ENCODE data around the gene KLHDC7B. TPM values are rescaled to one million over a fixed set of nuclear protein-coding genes. Genes with fewer than 3 reads are reported as not detected.
A peak's percentile ranks its signal among the peaks of the same experiment; 100 is the strongest.

Gene KLHDC7B
- polyA plus RNA-seq, 3 donors from 2014 or later, result 2.4 to 8.1 (median 4.5) TPM

DNA sequence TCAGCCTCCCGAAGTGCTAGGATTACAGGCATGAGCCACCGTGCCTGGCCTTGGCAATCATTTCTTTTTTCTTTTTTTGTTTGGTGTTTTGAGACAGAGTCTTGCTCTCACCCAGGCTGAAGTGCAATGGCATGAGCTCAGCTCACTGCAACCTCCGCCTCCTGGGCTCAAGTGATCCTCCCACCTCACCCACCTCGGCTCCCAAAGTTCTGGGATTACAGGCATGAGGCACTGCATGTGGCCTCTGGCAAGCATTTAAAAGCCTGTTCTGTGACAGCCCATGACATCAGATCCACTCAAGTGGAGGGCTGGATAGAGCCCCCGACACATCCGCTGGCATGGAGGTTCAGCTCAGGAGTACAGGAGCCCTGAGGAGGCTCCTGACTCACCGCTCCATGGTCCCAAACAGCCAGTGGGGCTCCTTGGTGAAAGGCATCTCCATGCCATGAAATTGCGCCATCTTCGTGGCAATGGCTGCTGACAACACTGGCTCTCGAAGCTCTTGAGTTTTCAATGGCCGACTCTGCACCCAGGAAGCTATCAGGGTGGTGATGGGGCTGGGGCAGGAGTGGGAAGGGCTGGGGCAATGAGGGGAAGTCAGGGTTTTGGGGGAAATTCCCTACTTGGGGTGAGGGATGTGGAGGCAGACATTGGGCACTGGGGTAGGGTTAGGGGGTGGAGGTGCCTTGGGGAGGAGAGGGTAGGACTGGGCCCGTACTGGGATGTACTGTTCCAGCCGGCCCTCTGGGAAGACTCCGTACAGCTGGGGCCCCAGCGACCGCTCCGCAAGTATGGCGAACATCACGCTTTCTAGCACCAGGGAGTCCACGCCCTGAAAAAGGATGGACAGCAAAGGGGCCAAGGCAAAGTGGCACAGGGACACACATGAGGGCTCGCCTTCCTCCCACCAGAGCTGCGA lies 35.6 kb downstream of the KLHDC7B start:
- no peak for DNase-seq
- peaks cover 0 to 4% (median 3%) of the 10 kb centered on the region in 3 donors for H3K36me3 Mint-ChIP-seq
- H3K27ac Mint-ChIP-seq, result peak overlapping the region; percentile 74 to 89 (median 84)
- H3K9me3 Mint-ChIP-seq, result no peaks in the 10 kb centered on the region
- H3K27me3 Mint-ChIP-seq (ENCODE audit: low read depth in 3 of 3), result peaks cover 0 to 7% (median 6%) of the 10 kb centered on the region in 3 donors
- peaks cover 13 to 36% of the 10 kb centered on the region in 2 donors for H3K4me1 Mint-ChIP-seq
- H3K4me3 Mint-ChIP-seq, result peak overlapping the region; percentile 80 to 84 (median 84)

DNA sequence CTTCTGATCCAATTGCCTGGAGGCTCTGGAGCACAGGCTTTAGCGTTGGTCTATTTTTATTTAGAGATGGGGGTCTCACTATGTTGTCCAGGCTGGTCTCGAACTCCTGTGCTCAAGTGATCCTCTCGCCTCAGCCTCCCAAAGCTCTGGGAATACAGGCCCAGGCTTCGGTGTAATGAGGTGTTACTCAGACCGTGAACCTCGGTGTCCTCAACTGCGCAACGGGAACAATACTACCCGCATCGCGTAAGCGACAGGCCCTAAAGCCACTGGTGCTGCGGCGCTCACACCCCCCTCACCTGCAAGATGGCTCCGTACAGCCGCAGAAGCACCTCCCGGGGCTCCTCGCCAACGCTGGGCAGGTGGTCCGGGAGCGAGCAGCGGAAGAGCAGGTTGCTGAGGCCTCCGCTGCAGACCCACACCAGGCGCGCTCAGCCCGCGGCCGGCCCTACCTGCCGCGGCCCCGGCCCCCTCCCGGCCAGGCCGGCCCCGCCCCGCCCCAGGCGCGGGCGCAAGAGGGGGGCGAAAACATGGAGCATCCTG lies 36.3 kb downstream of the KLHDC7B start:
- Mint-ChIP-seq H3K27me3 (ENCODE audit: low read depth in 3 of 3) (peaks cover 0 to 7% (median 6%) of the 10 kb centered on the region in 3 donors), H3K4me3 (peak overlapping the region; percentile 84 to 94 (median 93)), H3K4me1 (peaks cover 13 to 34% of the 10 kb centered on the region in 2 donors), H3K27ac (peak overlapping the region; percentile 74 to 97 (median 84)), H3K36me3 (peaks cover 0 to 3% (median 3%) of the 10 kb centered on the region in 3 donors), H3K9me3 (no peaks in the 10 kb centered on the region)
- no peak for DNase-seq

DNA sequence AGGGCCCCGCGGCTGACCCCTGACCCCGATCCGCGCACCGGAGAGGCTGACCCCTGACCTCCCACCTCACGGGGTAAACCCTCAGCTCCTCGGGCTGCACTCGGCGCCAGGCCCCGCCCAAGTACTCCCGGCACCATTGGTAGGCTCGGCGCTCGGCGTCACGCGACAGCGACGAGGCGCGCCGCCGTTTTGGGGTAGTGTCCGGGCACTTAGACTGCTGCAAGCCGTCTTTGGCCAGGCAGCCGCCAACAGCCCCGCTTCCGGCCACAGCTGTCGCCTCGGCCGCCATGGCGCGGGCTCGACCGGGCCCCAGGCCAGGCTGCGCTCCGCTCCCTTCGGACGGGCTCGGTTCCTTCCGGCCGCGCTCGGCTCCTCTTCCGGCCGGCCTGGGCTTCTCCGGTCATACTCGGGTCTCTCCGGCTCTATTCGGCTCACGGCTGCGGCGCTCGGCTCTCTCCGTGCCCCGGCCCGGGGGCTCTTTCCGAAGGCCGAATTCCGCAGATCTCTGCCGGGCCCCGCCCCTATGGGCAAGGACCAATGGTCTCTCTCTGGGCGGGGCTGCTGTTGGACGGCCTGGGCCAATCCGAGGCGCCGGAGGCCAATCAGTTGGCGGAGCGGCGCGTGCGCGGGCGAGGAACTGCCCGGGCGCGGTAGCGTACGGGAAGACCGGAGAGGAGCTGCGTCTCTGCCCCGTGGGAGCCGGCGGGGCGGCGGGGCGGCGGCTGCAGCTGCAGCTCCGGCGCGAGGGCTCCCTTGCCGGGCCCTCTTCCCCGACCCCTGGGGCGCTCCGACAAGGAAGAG lies 37.0 kb downstream of the KLHDC7B start, which contains the start of gene CHKB:
TSS of gene CHKB (minus strand) at position 357 of the 801 bp plus-strand sequence. CDS start at position 289, 68 bp downstream.
- H3K36me3 Mint-ChIP-seq, result peaks cover 0 to 3% (median 3%) of the 10 kb centered on the region in 3 donors
- H3K9me3 Mint-ChIP-seq, result no peaks in the 10 kb centered on the region
- H3K4me1 Mint-ChIP-seq, result peaks cover 8 to 28% of the 10 kb centered on the region in 2 donors
- DNase-seq, result peak; percentile 99
- peak within 1 kb of the TSS; percentile 83 to 97 (median 93) for H3K27ac Mint-ChIP-seq
- peak within 1 kb of the TSS; percentile 86 to 94 (median 93) for H3K4me3 Mint-ChIP-seq
- peaks cover 0 to 7% (median 4%) of the 10 kb centered on the region in 3 donors for H3K27me3 Mint-ChIP-seq (ENCODE audit: low read depth in 3 of 3)

DNA sequence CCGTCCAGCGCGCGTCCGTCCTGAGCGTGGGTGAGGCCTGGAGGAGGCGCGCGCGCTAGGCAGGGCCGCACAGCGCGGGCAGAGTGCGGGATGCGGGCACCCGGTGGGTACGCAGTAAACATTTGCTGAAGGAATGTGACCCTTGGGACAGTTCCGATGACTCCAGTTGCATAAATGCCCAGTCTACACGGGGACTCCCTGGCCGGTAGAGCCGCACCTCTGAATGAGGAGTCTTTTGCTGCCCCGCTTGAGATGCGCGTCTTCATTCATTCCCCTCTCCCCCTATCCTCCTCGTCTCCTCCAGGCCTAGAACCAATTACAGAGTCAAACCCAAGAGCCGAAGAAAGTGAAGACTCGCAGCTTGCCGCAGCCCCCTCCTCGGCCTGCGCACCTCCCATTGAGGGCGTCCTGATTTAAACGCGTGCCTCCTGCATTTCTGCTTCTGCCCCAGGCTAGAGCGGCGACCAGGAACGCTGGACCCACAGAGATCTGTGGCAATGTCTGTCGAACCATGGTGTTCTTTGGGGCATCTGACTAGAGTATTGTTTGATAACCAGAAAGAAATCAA lies 37.7 kb downstream of the KLHDC7B start:
- Mint-ChIP-seq H3K9me3 (no peaks in the 10 kb centered on the region), H3K27me3 (ENCODE audit: low read depth in 3 of 3) (peaks cover 0 to 7% (median 4%) of the 10 kb centered on the region in 3 donors), H3K4me1 (peaks cover 8 to 28% of the 10 kb centered on the region in 2 donors), H3K27ac (peak overlapping the region in 5 of 6 donors; percentile 73 to 87 (median 76)), H3K4me3 (peak overlapping the region; percentile 86 to 94 (median 93)), H3K36me3 (peaks cover 0 to 6% (median 3%) of the 10 kb centered on the region in 3 donors)
- no peak for DNase-seq

DNA sequence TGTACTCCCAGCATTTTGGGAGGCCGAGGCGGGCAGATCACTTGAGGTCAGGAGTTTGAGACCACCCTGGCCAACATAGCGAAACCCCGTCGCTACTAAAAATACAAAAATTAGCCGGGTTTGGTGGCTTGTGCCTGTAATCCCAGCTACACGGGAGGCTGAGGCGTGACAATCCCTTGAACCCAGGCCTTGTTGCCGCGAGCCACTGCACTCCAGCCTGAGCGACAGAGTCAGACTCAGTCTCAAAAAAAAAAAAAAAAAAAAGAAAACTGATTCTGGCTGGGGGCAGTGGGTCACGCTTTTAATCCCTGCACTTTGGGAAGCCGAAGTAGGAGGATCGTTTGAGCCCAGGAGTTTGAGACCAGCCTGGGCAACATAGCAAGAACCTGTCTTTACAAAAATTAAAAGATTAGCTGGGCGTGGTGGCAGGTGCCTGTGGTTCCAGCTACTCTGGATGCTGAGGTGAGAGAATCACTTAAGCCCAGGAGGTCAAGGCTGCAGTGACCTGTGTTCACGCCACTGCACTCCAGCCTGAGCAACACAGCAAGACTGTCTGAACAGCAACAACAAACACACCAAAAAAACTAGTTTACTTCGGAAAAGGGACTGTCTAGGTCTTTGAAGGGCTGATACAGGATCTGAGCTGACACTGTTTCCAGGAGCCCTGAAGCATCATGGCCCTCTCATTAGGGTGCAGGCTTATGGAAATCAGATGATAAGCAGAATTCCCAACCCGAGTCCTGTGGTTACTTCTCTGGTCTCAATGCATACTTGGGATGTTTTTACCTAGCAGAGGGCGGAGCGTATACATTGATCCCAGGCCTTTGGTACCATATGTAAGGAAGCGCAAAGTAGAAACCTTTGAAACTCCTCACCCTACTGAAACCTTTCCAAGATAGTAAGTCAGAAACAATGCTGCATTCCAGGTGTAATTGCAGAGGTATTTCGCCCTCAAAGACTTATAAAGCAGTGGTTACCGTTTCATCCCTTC lies 38.7 kb downstream of the KLHDC7B start:
- H3K9me3 Mint-ChIP-seq, result no peaks in the 10 kb centered on the region
- H3K4me3 Mint-ChIP-seq, result peak overlapping the region; percentile 33 to 94 (median 93)
- H3K27ac Mint-ChIP-seq, result no peak overlapping the region
- DNase-seq, result no peak
- H3K36me3 Mint-ChIP-seq, result peaks cover 0 to 8% (median 3%) of the 10 kb centered on the region in 3 donors
- peaks cover 8 to 28% of the 10 kb centered on the region in 2 donors for H3K4me1 Mint-ChIP-seq
- peaks cover 0 to 7% (median 4%) of the 10 kb centered on the region in 3 donors for H3K27me3 Mint-ChIP-seq (ENCODE audit: low read depth in 3 of 3)

DNA sequence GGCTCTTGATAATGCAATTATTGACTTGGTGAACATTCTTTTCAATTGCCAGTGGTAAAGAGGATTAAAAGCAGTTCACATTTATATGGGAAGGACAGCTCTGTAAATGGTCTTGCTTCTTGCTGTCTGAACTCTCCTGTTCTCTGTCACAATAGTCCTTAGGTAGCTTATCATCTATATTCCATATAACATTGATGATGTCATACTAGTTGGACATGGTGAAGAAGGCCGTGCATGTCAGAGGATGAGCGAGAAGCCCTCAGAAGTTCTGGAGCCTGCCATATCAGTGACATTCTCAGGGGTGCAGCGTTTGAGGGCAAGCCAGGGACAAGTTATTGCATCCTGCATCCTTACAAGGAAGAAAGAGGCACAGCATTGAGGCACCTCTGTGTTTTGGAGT lies 39.5 kb downstream of the KLHDC7B start:
- Mint-ChIP-seq H3K27ac (no peak overlapping the region), H3K27me3 (ENCODE audit: low read depth in 3 of 3) (peaks cover 0 to 7% (median 4%) of the 10 kb centered on the region in 3 donors), H3K4me1 (peaks cover 8 to 25% of the 10 kb centered on the region in 2 donors), H3K4me3 (peak overlapping the region in 3 of 5 donors; percentile 5 to 29 (median 21)), H3K9me3 (no peaks in the 10 kb centered on the region), H3K36me3 (peaks cover 0 to 9% (median 0%) of the 10 kb centered on the region in 3 donors)
- no peak for DNase-seq

DNA sequence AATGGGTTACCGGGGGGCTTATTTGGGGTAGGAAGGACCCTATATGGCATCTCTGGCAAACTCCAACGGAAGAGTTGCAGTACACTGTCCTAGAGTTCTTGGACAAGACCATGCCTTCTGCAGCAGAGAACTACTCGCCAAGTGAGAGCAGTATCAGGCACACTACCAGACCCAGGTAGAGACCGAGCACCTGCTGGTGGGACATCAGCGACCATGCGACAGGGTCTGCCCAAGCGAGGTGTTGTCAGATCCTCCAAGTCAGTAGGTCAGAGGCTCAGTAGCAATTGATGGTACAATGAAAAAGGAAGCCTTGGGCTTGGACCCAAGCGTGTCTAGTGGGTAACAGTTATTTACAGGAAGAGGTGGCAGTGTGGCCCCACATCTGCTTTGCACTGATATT lies 40.1 kb downstream of the KLHDC7B start:
- Mint-ChIP-seq H3K27me3 (ENCODE audit: low read depth in 3 of 3) (peaks cover 0 to 7% (median 4%) of the 10 kb centered on the region in 3 donors), H3K9me3 (no peaks in the 10 kb centered on the region), H3K4me3 (no peak overlapping the region), H3K4me1 (peaks cover 8 to 21% of the 10 kb centered on the region in 2 donors), H3K27ac (no peak overlapping the region), H3K36me3 (peaks cover 0 to 7% (median under 1%) of the 10 kb centered on the region in 3 donors)
- DNase-seq, result no peak

DNA sequence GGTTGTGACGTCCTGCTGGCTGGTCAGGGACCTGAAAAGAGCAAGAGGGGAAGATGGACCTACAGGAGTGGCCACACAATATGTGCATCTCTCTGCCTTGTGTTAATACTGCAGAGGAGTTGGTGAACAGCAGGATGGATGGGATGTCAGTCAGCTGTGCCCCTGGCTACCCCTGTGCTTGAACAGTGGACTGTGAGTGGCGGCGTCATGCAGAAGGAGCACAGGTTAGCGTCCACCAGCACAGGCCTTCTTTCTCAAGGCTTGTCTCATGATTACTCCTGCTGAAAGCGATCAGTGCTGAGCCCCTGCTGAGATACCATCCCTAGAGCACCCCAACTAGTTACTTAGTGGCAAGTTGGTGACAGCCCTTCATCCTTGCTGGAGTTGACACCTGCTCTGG lies 40.7 kb downstream of the KLHDC7B start:
- peaks cover 8 to 17% of the 10 kb centered on the region in 2 donors for H3K4me1 Mint-ChIP-seq
- no peak overlapping the region for H3K27ac Mint-ChIP-seq
- peaks cover 0 to 7% (median 4%) of the 10 kb centered on the region in 3 donors for H3K27me3 Mint-ChIP-seq (ENCODE audit: low read depth in 3 of 3)
- DNase-seq, result no peak
- H3K36me3 Mint-ChIP-seq, result peaks cover 0 to 7% (median 5%) of the 10 kb centered on the region in 3 donors
- H3K9me3 Mint-ChIP-seq, result no peaks in the 10 kb centered on the region
- no peak overlapping the region for H3K4me3 Mint-ChIP-seq

DNA sequence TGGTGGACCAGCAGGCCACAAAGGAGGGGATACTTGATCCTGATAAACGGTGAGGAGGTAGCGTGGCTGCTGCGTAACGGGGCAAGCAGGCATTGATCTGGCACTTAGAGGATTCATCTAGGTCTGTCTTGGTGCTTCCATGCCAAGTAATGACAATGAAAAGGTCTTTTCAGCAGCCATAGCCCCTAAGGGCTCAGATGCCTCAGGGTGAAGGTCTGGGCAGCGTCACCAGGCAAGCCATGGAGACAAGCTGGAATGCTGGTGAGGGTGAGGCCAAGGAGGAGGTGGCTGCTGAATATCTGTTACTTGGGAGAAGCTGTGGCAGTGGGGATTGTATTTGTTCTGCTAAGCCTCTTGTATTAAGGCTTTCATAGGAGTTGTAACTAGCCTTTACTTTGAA lies 41.7 kb downstream of the KLHDC7B start:
- Mint-ChIP-seq H3K27ac (no peak overlapping the region), H3K27me3 (ENCODE audit: low read depth in 3 of 3) (peaks cover 0 to 4% (median 3%) of the 10 kb centered on the region in 3 donors), H3K4me3 (no peak overlapping the region), H3K9me3 (no peaks in the 10 kb centered on the region), H3K36me3 (peaks cover 0 to 14% (median 12%) of the 10 kb centered on the region in 3 donors), H3K4me1 (peaks cover 8 to 11% of the 10 kb centered on the region in 2 donors)
- no peak for DNase-seq

DNA sequence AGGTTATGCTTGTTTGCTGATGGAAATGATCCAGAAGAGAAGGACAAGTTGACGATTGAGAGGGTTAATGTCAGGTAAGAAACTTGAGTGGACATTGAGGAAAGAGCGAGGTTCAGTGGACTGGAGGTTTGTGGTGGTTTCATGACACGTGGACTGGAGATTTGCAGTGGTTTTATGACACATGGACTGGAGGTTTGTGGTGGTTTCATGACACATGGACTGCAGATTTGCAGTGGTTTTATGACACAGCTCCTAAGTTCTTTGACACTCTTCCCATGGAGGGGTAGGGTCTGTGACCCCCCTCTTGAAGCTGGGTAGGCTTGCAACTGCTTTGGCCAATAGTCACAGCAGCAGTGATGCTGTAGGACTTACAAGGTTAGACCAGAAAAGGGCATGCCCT lies 49.5 kb downstream of the KLHDC7B start:
- Mint-ChIP-seq H3K4me1 (peaks cover 0 to 6% of the 10 kb centered on the region in 2 donors), H3K4me3 (no peak overlapping the region), H3K9me3 (no peaks in the 10 kb centered on the region), H3K27ac (no peak overlapping the region), H3K27me3 (ENCODE audit: low read depth in 3 of 3) (peaks cover 8 to 20% (median 13%) of the 10 kb centered on the region in 3 donors), H3K36me3 (peaks cover 6 to 28% (median 18%) of the 10 kb centered on the region in 3 donors)
- no peak for DNase-seq

DNA sequence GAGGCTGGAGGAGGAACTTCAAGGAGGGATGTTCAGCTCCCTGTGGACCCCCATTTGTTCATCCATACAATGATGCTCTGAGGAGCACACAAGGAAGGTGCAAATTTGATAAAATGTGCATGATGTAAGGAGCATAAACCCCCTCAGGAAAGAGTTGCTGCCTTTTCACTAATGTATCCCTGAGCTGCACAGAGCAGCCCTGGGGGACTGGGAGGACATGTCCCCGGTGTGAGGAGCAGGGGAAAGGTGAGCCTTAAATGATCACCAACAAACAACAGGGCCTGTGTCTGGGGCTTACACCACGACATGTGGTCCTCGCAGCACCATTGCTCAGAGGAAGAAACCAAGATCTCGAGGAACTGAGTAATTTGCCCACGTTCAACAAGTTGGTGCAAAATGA lies 51.4 kb downstream of the KLHDC7B start:
- H3K4me3 Mint-ChIP-seq, result no peak overlapping the region
- peaks cover 11 to 19% (median 18%) of the 10 kb centered on the region in 3 donors for H3K36me3 Mint-ChIP-seq
- H3K27ac Mint-ChIP-seq, result no peak overlapping the region
- H3K27me3 Mint-ChIP-seq (ENCODE audit: low read depth in 3 of 3), result peaks cover 13 to 27% (median 19%) of the 10 kb centered on the region in 3 donors
- DNase-seq, result no peak
- peaks cover 7 to 10% of the 10 kb centered on the region in 2 donors for H3K4me1 Mint-ChIP-seq
- peaks cover 0 to 1% (median 0%) of the 10 kb centered on the region in 6 donors for H3K9me3 Mint-ChIP-seq
